ENCODE measurements around the gene IMP3.

GRCh38 chr15:75640483-75641178 is 607 bp upstream of the IMP3 start:
- TF ChIP-seq CTCF (IDR thresholded peaks at IDR 0.05 in 8 of 11, conservative IDR thresholded peaks at IDR 0.05 in 3 of 11) (peak in 6 of 11 experiments; percentile 18 to 43 (median 26)), POLR2AphosphoS5 (IDR thresholded peaks at IDR 0.05) (no peak), POLR2A (IDR thresholded peaks at IDR 0.05) (no peak)
